ENCODE results near the gene PDGFRA.

PDGFRA gene

DNA sequence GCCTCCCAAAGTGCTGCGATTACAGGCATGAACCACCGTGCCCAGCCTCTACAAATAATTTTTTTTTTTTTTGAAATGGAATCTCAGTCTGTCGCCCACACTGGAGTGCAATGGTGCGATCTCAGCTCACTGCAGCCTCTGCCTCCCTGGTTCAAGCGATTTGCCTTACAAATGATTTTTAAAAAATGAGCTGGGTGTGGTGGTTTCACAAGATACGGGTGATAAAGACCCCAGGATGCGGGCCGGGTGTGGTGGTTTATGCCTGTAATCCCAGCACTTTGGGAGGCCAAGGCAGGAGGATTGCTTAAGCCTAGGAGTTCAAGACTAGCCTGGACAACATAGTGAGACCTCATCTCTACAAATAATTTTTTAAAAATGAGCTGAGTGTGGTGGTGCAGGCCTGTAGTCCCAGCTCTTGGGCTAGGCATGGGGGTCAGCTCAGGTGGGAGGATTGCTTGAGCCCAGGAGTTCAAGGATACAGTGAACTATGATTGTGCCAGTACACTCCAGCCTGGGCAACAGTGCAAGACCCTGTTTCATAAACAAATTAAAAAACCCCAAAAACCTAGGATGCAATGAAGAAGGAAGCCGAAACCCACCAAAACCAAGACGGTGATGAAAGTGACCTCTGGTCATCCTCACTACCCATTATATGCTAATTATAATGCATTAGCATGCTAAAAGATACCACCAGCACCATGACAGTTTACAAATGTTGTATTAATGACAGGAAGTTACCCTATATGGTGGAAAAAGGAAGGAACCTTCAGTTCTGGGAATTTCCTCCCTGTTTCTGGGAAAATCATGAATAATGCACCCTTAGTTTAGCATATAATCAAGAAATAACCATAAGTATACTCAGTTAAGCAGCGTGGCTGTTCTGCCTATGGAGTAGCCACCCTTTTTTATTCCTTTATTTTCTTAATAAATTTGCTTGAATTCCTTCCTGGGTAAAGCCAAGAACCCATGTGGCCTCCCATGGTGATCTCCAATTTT is 27.7 kb downstream of the PDGFRA start:
- TF ChIP-seq POLR2A (IDR thresholded peaks at IDR 0.05; ENCODE audit: low read length) (no peak), GATA1 (IDR thresholded peaks at IDR 0.05; ENCODE audit: low read depth, low read length) (no peak)
- no peak for DNase-seq

GRCh38 chr4:54265366-54265765 is 36.3 kb downstream of the PDGFRA start:
- no peak for DNase-seq
- TF ChIP-seq POLR2A (IDR thresholded peaks at IDR 0.05; ENCODE audit: low read length) (no peak), GATA1 (IDR thresholded peaks at IDR 0.05; ENCODE audit: low read depth, low read length) (no peak)

DNA sequence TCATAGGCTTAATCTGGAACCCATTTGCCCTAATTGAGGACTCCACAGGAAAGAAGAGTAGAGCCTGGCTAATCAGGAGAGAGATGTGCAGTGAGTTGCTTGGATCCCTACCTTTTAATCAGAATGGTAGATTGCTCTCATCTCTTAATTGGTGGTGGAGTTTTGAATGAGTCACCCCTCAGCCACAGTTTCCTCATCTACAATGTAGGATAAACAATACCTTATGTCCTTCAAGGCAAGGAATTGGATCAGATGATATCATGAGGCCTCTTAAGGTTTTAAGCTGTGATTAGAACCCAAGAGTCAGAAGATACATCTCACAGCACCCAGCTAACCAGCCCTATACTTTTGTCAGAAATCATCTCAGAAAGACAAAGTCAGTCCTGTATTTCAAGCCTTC is 39.1 kb downstream of the PDGFRA start:
- DNase-seq = no peak
- TF ChIP-seq POLR2A (IDR thresholded peaks at IDR 0.05; ENCODE audit: low read length) (no peak), GATA1 (IDR thresholded peaks at IDR 0.05; ENCODE audit: low read depth, low read length) (no peak)

DNA sequence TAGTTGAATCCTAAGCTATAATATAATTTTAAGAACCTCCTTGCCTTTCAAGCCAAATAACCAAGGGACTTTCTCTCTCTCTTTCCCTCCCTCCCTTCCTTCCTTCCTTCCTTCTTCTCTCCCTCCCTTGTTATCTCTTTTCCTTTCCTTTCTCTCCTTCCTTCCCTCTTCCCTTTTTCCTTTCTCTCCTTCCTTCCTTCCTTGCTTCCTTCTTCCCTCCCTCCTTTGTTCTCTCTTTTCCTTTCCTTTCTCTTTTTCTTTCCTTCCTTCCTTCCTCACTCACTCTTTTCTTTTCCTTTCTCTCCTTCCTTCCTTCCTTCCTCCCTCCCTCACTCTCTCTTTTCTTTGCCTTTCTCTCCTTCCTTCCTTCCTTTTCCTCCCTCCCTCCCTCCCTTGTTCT is 42.4 kb downstream of the PDGFRA start:
- DNase-seq = no peak
- no peak for TF ChIP-seq GATA1 (IDR thresholded peaks at IDR 0.05; ENCODE audit: low read depth, low read length)
- no peak for TF ChIP-seq POLR2A (IDR thresholded peaks at IDR 0.05; ENCODE audit: low read length)

GRCh38 chr4:54272051-54272450 is 43.0 kb downstream of the PDGFRA start:
- DNase-seq = no peak
- TF ChIP-seq POLR2A (IDR thresholded peaks at IDR 0.05; ENCODE audit: low read length) (no peak), GATA1 (IDR thresholded peaks at IDR 0.05; ENCODE audit: low read depth, low read length) (no peak)

DNA sequence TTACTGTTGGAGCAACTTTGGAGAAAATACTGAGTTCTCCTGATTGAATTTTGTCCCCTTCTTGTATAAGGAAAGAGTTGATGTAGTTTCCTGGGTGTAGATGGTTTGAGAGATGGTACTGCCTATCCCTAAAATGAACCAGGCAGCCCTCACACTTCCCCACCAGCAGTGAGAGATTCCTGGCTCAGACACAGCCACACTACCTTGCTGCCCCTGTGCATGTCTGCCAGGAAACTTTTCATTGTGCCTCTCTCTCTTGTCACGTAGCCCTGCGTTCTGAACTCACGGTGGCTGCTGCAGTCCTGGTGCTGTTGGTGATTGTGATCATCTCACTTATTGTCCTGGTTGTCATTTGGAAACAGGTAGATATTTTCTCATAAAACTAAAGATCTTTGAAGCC is 45.2 kb downstream of the PDGFRA start:
- TF ChIP-seq POLR2A (IDR thresholded peaks at IDR 0.05; ENCODE audit: low read length) (no peak), GATA1 (IDR thresholded peaks at IDR 0.05; ENCODE audit: low read depth, low read length) (no peak)

DNA sequence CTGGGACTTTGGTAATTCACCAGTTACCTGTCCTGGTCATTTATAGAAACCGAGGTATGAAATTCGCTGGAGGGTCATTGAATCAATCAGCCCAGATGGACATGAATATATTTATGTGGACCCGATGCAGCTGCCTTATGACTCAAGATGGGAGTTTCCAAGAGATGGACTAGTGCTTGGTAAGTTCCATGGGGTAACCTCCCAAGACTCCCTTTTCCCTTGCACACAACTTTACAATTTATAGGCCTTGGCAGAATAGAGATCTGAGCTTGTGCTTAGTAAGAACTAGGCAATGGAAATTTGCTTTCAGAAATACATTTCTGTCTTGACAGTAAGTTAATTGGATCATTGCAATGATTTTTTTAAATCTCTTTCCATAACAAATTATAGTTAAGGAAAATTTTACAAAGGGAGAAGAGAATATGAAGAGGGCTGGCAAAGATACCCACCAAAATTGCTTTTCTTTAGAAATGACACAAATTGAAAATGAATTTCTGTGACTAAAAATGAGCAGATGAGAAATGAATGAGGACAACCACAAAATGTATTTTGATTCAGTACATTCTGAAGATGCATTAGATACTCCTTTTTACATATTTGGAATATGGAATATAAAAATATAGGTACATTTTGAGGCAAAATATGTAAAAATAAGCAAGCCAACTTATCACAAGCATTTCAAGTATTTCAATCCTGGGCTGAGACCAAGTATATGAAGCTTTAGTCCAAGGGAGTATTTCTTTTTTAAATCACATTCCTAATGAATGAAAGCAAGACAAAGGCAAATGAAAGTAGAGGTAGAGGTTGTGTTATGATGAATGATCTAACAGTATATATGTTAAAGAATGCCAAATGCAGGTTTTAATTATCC is 45.9 kb downstream of the PDGFRA start:
- TF ChIP-seq POLR2A (IDR thresholded peaks at IDR 0.05; ENCODE audit: low read length) = no peak
- TF ChIP-seq GATA1 (IDR thresholded peaks at IDR 0.05; ENCODE audit: low read depth, low read length) = no peak
- DNase-seq = no peak

More for the DNA sequence above, 45.2 kb downstream of the PDGFRA start:
- DNase-seq = no peak

DNA sequence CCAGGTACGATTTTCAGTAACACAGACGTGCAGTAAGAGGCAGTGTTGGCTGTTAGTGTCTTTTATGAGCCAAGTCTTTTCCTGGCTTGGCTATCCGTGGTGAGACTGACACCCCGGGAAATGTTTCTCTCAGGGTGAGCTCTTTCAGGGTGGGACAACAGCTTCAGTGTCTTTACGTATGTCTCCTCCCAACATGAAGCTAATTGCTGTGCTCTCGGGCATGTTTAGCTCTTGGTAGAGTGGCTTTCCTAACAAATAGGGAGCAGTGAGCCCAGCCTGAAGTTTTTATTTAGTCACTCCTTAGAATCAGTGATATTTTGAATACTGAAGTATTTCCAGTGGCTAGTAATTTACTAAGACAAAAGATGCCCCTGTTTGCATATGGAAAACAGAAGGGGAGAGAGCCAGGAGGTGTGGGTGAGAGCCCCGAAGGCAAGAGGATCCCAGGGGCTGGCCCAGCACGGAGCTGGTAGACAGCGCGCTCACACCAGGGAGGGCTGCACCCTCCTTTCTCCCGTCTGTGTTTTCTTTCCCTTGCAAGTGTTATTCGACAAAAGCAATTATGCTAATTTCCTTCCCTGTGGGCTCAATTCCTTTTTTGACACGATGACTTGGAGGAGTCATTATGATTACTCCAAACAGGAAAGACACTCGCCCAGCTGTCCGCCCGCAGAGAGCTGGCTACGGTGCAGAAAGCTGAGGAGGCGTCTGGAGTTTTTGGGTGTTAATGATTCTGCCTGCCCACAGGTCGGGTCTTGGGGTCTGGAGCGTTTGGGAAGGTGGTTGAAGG is 47.7 kb downstream of the PDGFRA start:
- no peak for DNase-seq
- TF ChIP-seq POLR2A (IDR thresholded peaks at IDR 0.05; ENCODE audit: low read length) (no peak), GATA1 (IDR thresholded peaks at IDR 0.05; ENCODE audit: low read depth, low read length) (no peak)

- TF ChIP-seq POLR2A (IDR thresholded peaks at IDR 0.05; ENCODE audit: low read length) (no peak), GATA1 (IDR thresholded peaks at IDR 0.05; ENCODE audit: low read depth, low read length) (no peak)
- DNase-seq = no peak
These were observed 48.6 kb downstream of the PDGFRA start for GRCh38 chr4:54277691-54278090.

- DNase-seq = no peak
- TF ChIP-seq GATA1 (IDR thresholded peaks at IDR 0.05; ENCODE audit: low read depth, low read length) (no peak), POLR2A (IDR thresholded peaks at IDR 0.05; ENCODE audit: low read length) (no peak)
These were observed 49.1 kb downstream of the PDGFRA start for GRCh38 chr4:54278216-54278615.

DNA sequence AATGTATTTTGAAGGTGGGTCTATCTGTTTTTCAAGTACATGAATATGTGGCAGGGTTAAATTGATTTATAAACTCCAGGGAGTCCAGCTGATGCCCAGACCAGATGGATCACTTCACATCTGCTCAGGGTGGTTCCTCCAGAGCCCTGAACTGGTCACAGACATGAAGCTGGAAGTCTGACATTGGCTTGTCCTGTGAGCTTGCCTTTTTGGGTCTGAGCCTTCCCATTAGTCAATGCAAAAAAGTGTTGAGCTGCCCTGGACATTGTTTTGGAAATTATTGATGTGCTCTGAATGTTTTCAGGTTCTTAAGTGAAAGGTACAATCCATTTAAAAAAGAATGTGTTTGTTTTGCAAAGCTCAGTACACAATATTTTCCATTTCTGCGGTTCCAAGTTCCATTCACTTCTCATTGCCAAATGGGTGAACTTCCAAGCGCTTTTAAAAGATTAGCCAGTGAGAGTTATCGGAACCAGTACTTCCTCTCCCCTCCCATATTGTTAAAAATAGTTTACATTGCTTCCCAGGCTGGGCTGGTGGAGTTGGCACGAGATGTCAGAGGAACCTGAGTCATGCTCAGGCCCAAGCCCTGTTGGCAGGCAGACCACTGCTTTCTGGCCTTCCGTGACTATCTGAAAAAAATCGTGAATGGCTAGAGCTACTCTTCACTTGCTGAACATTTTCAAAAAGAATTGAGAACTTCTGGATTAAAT is 52.1 kb downstream of the PDGFRA start:
- TF ChIP-seq GATA1 (IDR thresholded peaks at IDR 0.05; ENCODE audit: low read depth, low read length) (no peak), POLR2A (IDR thresholded peaks at IDR 0.05; ENCODE audit: low read length) (no peak)
- no peak for DNase-seq

DNA sequence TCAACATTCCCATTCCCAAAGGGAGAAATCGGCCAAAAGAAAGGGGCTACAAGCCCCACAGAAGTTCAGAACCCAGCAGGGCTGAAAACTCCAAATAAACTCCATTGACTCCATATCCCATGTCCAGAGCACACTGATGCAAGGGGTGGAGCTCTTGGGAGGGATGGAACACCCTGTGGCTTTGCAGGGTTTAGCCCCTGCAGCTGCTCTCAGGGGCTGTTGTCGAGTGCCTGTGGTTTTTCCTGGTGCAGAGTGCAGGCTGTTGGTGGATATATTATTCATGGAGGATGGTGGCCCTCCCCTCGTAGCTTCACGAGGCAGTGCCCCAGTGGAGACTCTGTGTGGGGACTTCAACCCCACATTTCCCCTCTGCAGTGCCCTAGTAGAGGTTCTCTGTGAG is 53.7 kb downstream of the PDGFRA start:
- TF ChIP-seq GATA1 (IDR thresholded peaks at IDR 0.05; ENCODE audit: low read depth, low read length) = no peak
- TF ChIP-seq POLR2A (IDR thresholded peaks at IDR 0.05; ENCODE audit: low read length) = no peak
- no peak for DNase-seq

DNA sequence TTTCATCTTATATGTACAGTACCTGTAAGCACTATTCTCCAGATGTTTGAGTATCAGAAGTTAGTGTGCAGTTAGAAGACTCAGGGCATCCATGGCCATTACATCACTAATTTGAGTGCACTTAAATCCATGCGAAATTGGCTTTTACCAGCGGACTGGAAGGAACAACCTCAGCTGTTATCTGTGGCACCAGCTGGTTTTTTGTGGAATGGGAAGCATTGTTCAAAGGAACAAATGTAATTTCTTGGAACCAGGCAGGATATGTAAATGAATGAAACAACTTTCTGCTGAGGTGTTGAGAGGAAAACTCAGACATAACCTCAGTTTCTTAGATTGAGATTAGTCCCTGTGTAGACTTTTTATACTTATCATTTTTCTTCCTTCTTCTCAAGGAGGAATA is 60.2 kb downstream of the PDGFRA start:
- no peak for TF ChIP-seq GATA1 (IDR thresholded peaks at IDR 0.05; ENCODE audit: low read depth, low read length)
- no peak for TF ChIP-seq POLR2A (IDR thresholded peaks at IDR 0.05; ENCODE audit: low read length)
- DNase-seq = no peak

All from erythroblast (primary cell).